ENCODE measurements around the gene CNNM1. TPM values are rescaled to one million over a fixed set of nuclear protein-coding genes. Genes with fewer than 3 reads are reported as not detected.

Gene CNNM1
- total and polyA plus RNA-seq, 11 donors: 0.04 to 0.43 (median 0.11) TPM; not detected in 4

- H3K4me3 ChIP-seq: no peak overlapping the region
- intact Hi-C loops (cut with DNase I): no loop called here
- H3K27ac ChIP-seq: no peak overlapping the region
- ATAC-seq (no peak), DNase-seq (no peak)
- H3K4me1 ChIP-seq: peaks cover 0 to 53% (median 6%) of the 10 kb centered on the region in 12 donors
- TF ChIP-seq CTCF (IDR thresholded peaks at IDR 0.05) (no peak), POLR2A (IDR thresholded peaks at IDR 0.05) (no peak)
- peaks cover 0 to 53% (median 38%) of the 10 kb centered on the region in 9 donors for H3K36me3 ChIP-seq
- 67 to 88% (median 84%) methylated on average over 2 of the region's 2 CpGs for whole genome bisulfite sequencing, 4 donors
- H3K9me3 ChIP-seq: no peaks in the 10 kb centered on the region
- H3K27me3 ChIP-seq: no peaks in the 10 kb centered on the region
Measured at GRCh38 chr10:99419688-99420087, 90.5 kb downstream of the CNNM1 start.

GRCh38 chr10:99421233-99421739 is 92.1 kb downstream of the CNNM1 start:
- Histone ChIP-seq H3K27me3 (no peaks in the 10 kb centered on the region), H3K4me3 (no peak overlapping the region), H3K36me3 (peaks cover 0 to 67% (median 47%) of the 10 kb centered on the region in 9 donors), H3K9me3 (no peaks in the 10 kb centered on the region), H3K27ac (no peak overlapping the region), H3K4me1 (peaks cover 0 to 69% (median 10%) of the 10 kb centered on the region in 12 donors)
- ATAC-seq (no peak), DNase-seq (no peak)
- TF ChIP-seq CTCF (IDR thresholded peaks at IDR 0.05): no peak
- no peak for TF ChIP-seq POLR2A (IDR thresholded peaks at IDR 0.05)
- intact Hi-C loops (cut with DNase I): no loop called here
- WGBS, 4 donors: 56 to 74% (median 57%) methylated on average over 3 of the region's 3 CpGs

GRCh38 chr10:99422529-99423096 is 93.5 kb downstream of the CNNM1 start:
- peaks cover 0 to 67% (median 46%) of the 10 kb centered on the region in 9 donors for H3K36me3 ChIP-seq
- intact Hi-C loops (cut with DNase I): no loop called here
- ATAC-seq: no peak
- no peaks in the 10 kb centered on the region for H3K27me3 ChIP-seq
- no peak overlapping the region for H3K27ac ChIP-seq
- H3K9me3 ChIP-seq: no peaks in the 10 kb centered on the region
- no peak for TF ChIP-seq POLR2A (IDR thresholded peaks at IDR 0.05)
- TF ChIP-seq CTCF (IDR thresholded peaks at IDR 0.05): no peak
- H3K4me1 ChIP-seq: peaks cover 0 to 79% (median 12%) of the 10 kb centered on the region in 12 donors
- H3K4me3 ChIP-seq: no peak overlapping the region
- DNase-seq: no peak
- WGBS, 4 donors: 71 to 77% (median 76%) methylated on average over 5 of the region's 5 CpGs

GRCh38 chr10:99424656-99425055 is 95.5 kb downstream of the CNNM1 start:
- Histone ChIP-seq H3K27me3 (no peaks in the 10 kb centered on the region), H3K4me3 (no peak overlapping the region), H3K4me1 (peaks cover 0 to 77% (median 12%) of the 10 kb centered on the region in 12 donors), H3K36me3 (peaks cover 0 to 47% (median 27%) of the 10 kb centered on the region in 9 donors), H3K27ac (no peak overlapping the region), H3K9me3 (no peaks in the 10 kb centered on the region)
- WGBS, 4 donors: 96 to 99% (median 97%) methylated on average over 1 of the region's 1 CpG
- intact Hi-C loops (cut with DNase I): no loop called here
- TF ChIP-seq CTCF (IDR thresholded peaks at IDR 0.05): no peak
- no peak for TF ChIP-seq POLR2A (IDR thresholded peaks at IDR 0.05)
- DNase-seq (no peak), ATAC-seq (no peak)

Data from heart left ventricle (tissue), 16 donors.